Measurements from ENCODE around the gene CEMIP2. TPM values are rescaled to one million over a fixed set of nuclear protein-coding genes. Genes with fewer than 3 reads are reported as not detected.
A peak's percentile ranks its signal among the peaks of the same experiment; 100 is the strongest.

CEMIP2 gene
- polyA plus RNA-seq, 1 of the 3 experiments (the other 2 are of a cell fraction): 39.8 TPM

GRCh38 chr9:71743217-71743705, 25.1 kb downstream of the CEMIP2 start:
- Histone ChIP-seq H3K9me2 (no peaks in the 10 kb centered on the region), H3K36me3 (replicated peaks in 1 of 2; ENCODE audit: control insufficient read depth in 1 of 2, insufficient read depth in 2 of 2, low read length in 1 of 2) (no peaks in the 10 kb centered on the region), H3K79me2 (ENCODE audit: insufficient read depth) (no peaks in the 10 kb centered on the region), H3K4me2 (peak overlapping the region; percentile 5; the same call in 1 of the 2 replicates), H3K4me3 (ENCODE audit: low read depth in 2 of 2, low read length in 1 of 2) (no peak overlapping the region), H3K27me3 (ENCODE audit: insufficient read depth) (no peaks in the 10 kb centered on the region), H3K4me1 (ENCODE audit: control insufficient read depth in 1 of 2, insufficient read depth in 2 of 2, low read depth in 1 of 2, low read length in 1 of 2) (no peaks in the 10 kb centered on the region), H4K20me1 (ENCODE audit: insufficient read depth) (no peaks in the 10 kb centered on the region), H3F3A (replicated peaks; ENCODE audit: insufficient read depth) (peaks cover 8% of the 10 kb centered on the region), H2AFZ (ENCODE audit: low read depth) (no peak overlapping the region), H3K9ac (no peak overlapping the region), H3K27ac (ENCODE audit: low read depth in 2 of 2, low read length in 1 of 2) (no peak overlapping the region), H3K9me3 (no peaks in the 10 kb centered on the region)
- ChIA-PET CTCF (no interaction called here), POLR2A (no interaction called here)
- DNase-seq: no peak
- 52% methylated on average over 5 of the region's 5 CpGs for WGBS (ENCODE audit: low lambda C conversion rate)
- TF ChIP-seq TAF1 (IDR thresholded peaks at IDR 0.05; ENCODE audit: borderline replicate concordance, low read depth, low read length) (no peak), EZH2phosphoT487 (IDR thresholded peaks at IDR 0.05; ENCODE audit: borderline replicate concordance, low read depth) (no peak), YY1 (IDR thresholded peaks at IDR 0.05; ENCODE audit: low read depth) (no peak)

- Histone ChIP-seq H3K4me3 (ENCODE audit: low read depth in 2 of 2, low read length in 1 of 2) (no peak overlapping the region), H3K27me3 (ENCODE audit: insufficient read depth) (no peaks in the 10 kb centered on the region), H3K9me3 (no peaks in the 10 kb centered on the region), H3K9ac (no peak overlapping the region), H3F3A (replicated peaks; ENCODE audit: insufficient read depth) (peaks cover 2% of the 10 kb centered on the region), H4K20me1 (ENCODE audit: insufficient read depth) (no peaks in the 10 kb centered on the region), H3K27ac (ENCODE audit: low read depth in 2 of 2, low read length in 1 of 2) (no peak overlapping the region), H3K9me2 (no peaks in the 10 kb centered on the region), H3K36me3 (replicated peaks in 1 of 2; ENCODE audit: control insufficient read depth in 1 of 2, insufficient read depth in 2 of 2, low read length in 1 of 2) (no peaks in the 10 kb centered on the region), H3K4me1 (ENCODE audit: control insufficient read depth in 1 of 2, insufficient read depth in 2 of 2, low read depth in 1 of 2, low read length in 1 of 2) (no peaks in the 10 kb centered on the region), H3K79me2 (ENCODE audit: insufficient read depth) (no peaks in the 10 kb centered on the region), H3K4me2 (peak overlapping the region; percentile 5; the same call in 1 of the 2 replicates), H2AFZ (ENCODE audit: low read depth) (no peak overlapping the region)
- TF ChIP-seq, protein P1, sequence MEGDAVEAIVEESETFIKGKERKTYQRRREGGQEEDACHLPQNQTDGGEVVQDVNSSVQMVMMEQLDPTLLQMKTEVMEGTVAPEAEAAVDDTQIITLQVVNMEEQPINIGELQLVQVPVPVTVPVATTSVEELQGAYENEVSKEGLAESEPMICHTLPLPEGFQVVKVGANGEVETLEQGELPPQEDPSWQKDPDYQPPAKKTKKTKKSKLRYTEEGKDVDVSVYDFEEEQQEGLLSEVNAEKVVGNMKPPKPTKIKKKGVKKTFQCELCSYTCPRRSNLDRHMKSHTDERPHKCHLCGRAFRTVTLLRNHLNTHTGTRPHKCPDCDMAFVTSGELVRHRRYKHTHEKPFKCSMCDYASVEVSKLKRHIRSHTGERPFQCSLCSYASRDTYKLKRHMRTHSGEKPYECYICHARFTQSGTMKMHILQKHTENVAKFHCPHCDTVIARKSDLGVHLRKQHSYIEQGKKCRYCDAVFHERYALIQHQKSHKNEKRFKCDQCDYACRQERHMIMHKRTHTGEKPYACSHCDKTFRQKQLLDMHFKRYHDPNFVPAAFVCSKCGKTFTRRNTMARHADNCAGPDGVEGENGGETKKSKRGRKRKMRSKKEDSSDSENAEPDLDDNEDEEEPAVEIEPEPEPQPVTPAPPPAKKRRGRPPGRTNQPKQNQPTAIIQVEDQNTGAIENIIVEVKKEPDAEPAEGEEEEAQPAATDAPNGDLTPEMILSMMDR (IDR thresholded peaks at IDR 0.05): no peak
- TF ChIP-seq RFX5 (IDR thresholded peaks at IDR 0.05; ENCODE audit: low read length) (no peak), GABPA (IDR thresholded peaks at IDR 0.05; ENCODE audit: low read depth) (no peak), POLR2AphosphoS5 (IDR thresholded peaks at IDR 0.05; ENCODE audit: low read depth, low read length) (no peak), NFIC (IDR thresholded peaks at IDR 0.05; ENCODE audit: borderline replicate concordance) (no peak), FOSL2 (IDR thresholded peaks at IDR 0.05; ENCODE audit: borderline replicate concordance, low read depth) (no peak), USF1 (IDR thresholded peaks at IDR 0.05; ENCODE audit: borderline replicate concordance, low read depth) (no peak), TAF1 (IDR thresholded peaks at IDR 0.05; ENCODE audit: borderline replicate concordance, low read depth, low read length) (no peak), GATA2 (CRISPR knock-in tag; IDR thresholded peaks at IDR 0.05) (no peak), YY1 (IDR thresholded peaks at IDR 0.05; ENCODE audit: low read depth) (no peak), FOXM1 (IDR thresholded peaks at IDR 0.05; ENCODE audit: low read depth) (no peak), FOXJ3 (CRISPR knock-in tag; IDR thresholded peaks at IDR 0.05) (no peak), SMC3 (IDR thresholded peaks at IDR 0.05; ENCODE audit: low read depth, low read length) (no peak), CHD2 (IDR thresholded peaks at IDR 0.05; ENCODE audit: low read length, partially characterized antibody) (no peak), RXRA (IDR thresholded peaks at IDR 0.05; ENCODE audit: borderline replicate concordance, low read depth) (no peak)
- POLR2A ChIA-PET: no interaction called here
- CTCF ChIA-PET: no interaction called here
- 56% methylated on average over 4 of the region's 4 CpGs for WGBS (ENCODE audit: low lambda C conversion rate)
- no peak for DNase-seq
These were observed 25.6 kb downstream of the CEMIP2 start for GRCh38 chr9:71742703-71743102.
